Globus pallidus (tissue), 1 donor: ENCODE results near the gene CTNNA2.

Experiments used
- DNase-seq: peaks from one replicate; pipeline ENCODE4 v3.0.0-alpha.2; 2015; ENCODE audit warnings: low spot score

Gene CTNNA2

GRCh38 chr2:80395251-80395650, 882.4 kb downstream of the CTNNA2 start:
- DNase-seq, result no peak

GRCh38 chr2:80396276-80396675, 883.4 kb downstream of the CTNNA2 start:
- DNase-seq, result peak; percentile 19

GRCh38 chr2:80403081-80403480, 890.2 kb downstream of the CTNNA2 start:
- no peak for DNase-seq

DNA sequence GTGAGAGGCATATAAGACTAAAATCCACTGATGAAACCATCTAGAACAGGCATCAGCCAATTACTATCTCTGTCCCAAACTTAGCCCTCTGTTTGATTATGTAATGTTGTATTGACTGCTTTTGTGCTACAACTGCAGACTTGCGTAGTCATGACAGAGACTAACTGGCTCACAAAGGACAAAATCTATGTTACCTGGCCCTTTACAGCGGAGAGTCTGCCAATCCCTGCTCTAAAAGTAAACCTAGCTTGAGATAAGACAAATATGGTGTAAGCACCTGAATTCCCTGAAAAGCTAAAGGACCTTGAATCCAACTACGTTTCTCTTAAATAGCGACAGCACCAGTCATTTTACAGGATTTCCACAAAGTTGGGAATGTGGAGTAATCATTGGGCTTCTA, 894.5 kb downstream of the CTNNA2 start:
- no peak for DNase-seq

GRCh38 chr2:80410346-80410745, 897.5 kb downstream of the CTNNA2 start:
- DNase-seq, result no peak

DNA sequence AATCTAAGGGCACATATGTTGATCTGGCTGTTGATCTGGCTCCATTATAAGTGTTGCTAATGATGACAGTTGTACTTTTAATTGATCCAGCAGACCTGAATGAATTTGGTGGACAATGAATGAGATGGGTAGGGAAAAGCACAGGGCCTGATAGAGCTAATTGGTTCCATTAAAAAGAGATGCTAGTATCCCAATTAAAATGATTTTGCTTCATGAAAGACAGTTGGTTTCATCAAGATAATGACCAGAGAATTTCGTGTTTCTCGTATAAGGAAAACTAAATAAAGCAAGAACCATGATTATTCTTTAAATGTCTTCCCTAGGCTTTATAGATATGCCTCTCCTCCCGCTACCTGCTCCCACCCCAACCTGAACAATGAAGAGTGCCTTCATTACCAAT, 900.3 kb downstream of the CTNNA2 start:
- DNase-seq, result no peak

GRCh38 chr2:80417737-80418136, 904.9 kb downstream of the CTNNA2 start:
- no peak for DNase-seq

DNA sequence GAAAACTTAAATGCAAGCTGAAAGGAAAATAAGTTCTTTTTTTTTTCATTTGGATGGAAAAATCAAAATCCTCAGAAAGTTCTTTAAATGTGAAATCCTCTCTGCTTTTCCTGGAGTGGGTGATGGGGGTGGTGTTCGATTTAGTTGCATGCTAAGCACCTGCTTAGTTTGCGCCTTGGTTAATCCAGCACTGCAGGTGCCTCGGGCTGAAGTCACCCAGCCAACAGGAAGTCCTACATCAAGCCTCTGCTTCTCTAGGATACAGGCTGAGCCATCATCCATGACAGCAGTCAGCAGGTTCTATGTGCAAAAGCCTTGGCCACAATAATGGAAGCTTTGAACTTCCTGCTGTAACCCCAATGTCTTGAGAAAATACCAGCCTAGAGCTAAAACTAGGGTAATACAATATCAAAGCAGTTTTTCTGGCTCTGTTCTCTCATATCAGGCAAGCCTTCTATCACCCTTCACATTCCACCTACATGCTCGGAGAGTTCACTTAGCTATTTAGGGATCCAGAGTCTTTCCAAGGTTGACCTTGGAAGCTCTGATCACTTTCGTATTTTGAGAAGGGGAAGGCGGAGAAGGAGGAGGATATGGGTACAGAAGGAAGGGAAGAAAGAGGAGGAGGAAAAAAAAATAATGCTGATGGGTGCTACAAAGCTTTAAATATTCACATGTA, 907.8 kb downstream of the CTNNA2 start:
- no peak for DNase-seq

GRCh38 chr2:80429251-80429650, 916.4 kb downstream of the CTNNA2 start:
- no peak for DNase-seq

DNA sequence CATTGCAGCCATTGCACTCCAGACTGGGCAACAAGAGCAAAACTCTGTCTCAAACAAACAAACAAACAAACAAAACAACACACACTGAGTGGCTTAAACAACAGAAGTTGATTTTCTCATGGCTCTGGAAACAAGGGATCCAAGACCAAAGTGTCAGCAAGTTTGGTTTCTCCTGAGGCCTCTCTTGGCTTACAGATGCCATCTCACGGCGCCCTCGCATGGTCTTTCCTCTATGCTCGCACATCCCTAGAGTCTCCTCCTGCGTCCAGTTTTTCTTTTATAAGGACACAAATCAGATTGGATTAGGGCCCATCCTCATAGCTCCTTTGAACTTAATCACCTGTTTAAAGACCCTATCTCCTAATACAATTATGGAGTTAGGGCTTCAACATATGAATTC, 925.1 kb downstream of the CTNNA2 start:
- no peak for DNase-seq

DNA sequence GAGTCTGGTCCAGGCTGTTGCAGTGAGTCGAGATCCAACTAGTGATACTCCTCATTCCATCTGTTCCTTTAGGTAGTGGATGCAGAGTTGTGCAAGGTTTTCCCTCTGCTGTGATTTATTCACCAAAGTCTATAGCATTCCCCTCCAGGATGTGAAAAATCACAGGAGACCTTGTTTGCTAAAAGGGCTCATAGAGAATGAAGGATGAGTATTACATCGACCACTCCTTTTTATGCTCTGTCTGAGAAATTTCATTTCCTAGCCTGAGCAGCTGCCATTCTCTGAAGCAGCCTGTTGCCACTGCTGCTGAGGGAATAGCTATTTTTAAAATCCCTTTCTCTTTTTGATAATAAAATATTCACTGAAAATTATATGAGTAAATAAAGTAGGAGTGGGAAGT, 925.8 kb downstream of the CTNNA2 start:
- no peak for DNase-seq

DNA sequence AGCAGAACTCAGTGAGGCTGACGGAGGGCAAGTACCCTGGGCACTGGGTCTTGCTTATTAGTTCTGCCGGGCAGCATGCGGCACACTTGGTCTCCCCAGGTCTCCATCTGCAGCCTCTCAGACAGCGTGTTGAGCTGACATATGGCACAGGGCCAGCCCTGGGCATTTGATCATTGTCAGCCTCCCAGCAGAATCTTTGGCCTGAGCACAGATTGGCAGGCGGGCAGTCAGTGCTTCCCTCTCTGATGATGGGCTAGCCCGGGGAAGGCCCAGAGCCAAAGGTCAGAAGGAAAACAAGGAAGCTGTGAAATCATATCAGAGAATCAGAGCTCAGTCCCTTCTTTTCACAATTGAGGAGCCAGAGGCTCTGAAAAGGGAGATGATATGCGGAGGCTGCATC, 941.8 kb downstream of the CTNNA2 start:
- DNase-seq, result peak; percentile 91

DNA sequence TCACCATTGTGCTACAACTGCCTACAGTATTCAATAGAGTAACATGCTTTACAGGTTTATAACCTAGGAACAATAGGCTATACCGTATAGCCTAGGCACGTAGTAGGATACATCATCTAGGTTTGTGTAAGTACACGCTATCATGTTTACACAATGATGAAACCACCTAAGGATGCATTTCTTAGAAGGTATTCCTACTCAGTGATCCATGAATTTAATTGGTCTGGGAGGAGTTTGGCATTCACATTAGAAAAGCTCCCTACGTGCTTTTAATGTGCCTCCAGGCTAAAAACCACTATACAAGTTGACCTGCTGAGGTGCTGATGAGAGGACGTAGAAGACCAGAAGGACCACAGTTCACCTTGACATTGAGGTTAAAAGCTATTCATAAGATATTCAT, 946.2 kb downstream of the CTNNA2 start:
- no peak for DNase-seq

DNA sequence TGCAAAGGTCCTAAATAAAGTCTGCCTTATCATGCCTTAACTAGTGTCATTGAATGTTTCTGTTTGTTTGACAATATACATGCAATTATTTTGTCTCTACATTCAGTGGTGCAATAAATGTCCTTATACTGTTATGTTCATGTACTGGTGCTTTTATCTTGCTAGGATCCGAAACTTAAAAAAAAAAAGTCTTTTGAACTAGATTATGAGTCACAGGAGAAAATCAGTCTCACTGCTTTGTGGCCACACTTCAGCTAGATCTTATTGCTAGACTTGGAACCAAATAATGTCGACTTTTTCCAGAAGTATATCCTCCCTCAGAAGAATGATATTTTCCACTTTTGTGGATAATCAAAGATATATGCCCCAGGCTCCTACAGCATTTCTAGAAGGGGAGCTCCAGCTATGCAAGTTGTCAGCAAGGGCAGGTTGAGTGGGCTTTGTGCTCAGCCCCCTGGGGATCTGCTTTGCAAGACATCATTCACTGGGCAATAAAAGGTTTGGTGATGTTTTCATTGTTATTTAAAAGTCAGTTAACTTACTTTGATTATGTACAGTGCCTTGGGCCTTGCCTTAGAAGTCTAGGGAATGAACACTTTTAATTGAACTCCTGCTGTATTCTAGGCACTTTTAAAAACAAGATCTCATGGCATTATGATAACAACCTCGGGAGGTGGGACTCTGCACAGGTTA, 948.8 kb downstream of the CTNNA2 start:
- DNase-seq, result no peak

GRCh38 chr2:80462654-80463053, 949.8 kb downstream of the CTNNA2 start:
- DNase-seq, result no peak

GRCh38 chr2:80464275-80464674, 951.4 kb downstream of the CTNNA2 start:
- DNase-seq, result no peak

DNA sequence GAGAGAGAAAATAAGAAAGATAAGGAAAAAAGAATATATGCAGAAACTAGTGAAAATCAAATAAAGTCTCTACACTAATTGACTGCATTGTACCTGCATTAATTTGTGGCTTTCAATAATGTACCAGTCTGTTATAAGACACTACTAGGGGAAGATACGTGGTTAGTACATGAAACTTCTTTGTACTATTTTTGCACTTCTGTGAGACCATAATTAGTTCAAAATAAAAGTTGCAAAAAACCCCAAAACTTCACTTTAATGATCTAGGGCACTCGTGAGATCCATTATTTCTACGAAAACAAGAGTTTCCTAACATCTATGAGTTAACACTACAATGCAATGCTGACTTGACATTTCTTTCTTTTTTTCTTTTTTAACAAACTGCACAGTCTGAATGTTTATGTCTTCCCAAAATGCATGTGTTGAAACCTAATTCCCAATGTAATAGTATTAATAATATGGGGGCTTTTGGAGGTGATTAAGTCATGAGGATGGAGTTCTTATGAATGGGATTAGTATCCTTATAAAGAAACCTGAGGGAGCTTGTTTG, 954.5 kb downstream of the CTNNA2 start:
- DNase-seq, result no peak

DNA sequence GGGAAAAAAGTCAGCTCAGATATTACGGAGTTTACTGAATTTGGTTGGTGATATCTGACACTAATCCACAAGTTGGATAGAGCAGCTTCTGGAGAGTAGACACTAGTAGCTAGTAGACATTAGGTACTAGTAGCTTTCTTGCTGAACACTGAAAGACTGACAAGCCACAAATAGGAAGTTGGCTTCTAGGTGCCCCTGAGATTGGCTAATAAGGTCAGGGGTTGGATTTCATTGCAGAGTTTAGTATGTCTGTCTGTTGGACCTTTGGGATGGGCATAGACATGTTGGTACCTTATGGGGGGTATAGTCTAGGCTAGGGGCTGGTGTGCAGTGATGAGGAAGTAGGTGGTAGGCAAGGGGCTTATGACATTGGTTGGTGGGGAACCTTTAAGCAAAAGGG, 956.6 kb downstream of the CTNNA2 start:
- DNase-seq, result no peak

DNA sequence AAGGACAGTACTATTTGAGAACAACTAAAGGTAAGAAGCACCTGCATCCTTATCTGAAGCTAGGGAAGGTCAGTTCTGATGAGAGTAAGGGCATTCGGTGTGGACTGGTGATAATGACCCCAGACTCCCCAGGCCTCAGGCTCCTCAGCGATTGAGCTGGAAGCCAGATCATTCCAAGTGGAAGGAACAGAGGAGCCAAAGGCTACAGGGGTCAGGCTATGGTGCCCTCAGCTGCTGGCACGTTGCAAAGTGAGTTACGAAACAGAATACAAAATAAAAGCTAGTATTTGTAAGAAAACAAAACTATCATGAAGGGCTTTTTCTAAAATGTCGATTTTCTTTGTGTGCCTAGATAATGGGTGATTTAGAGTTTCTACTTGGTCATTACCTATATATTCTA, 960.2 kb downstream of the CTNNA2 start:
- DNase-seq, result no peak

DNA sequence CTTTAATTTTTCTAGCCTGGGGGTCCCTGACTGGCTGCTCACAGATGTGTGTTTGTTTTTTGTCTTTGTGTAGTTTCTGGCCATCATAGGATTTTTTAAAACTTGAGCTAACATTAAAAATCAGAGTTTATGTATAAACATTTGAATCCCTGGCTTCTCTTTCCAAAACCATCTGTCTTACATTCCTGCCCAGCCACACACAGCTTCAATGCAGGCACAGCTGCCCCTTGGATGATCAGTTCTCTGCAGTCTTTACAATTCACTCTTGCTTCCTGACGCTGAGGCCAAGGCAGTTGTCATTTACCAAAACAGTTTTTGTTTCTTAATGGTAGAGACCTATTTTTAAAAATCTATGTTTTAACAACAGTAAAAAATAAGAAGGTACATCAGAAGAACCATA, 960.9 kb downstream of the CTNNA2 start:
- no peak for DNase-seq

DNA sequence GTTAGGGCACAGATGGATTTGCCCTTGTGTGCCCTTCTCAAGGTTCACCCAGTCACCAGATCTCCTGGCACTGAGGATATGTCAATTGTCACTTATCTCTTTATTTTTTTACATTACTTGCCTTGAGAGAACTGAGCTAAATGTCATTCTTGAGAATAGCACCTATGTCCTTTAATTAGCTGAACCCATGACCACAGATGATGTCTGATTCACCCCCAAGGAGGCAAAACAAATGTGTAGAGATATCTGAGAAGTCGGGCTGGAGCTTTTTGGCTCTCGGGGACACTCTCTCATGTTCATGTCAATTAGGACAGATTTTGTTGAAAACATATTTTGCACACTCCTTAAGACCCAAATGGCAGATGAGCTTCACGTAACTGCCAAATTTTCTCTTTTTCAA, 963.1 kb downstream of the CTNNA2 start:
- no peak for DNase-seq

DNA sequence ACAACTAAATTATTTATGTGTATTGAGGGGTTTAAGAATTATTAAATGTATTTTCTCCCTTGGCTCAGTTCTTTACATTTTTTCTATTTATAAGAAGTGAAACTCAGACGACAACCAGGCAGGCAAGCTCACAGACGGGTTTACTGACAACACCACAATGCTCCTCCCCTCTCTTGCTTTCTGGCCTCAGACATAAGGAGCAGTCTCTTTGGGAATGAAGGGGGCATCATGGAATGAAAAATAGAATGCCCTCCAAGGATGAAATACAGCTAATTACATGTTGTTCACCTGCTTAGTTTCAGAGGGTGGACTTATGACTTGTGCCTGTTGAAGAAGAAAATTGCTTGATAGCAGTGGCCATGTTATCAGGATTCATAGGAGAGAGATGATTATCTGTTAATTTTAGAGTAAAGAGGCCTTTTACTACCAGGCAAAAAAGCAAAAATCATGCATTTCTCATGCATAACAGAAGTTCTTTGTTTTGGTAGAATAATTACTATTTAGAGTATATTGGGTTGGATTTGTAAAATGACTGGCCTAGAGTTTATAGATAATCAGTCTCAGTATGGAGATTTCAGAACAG, 963.8 kb downstream of the CTNNA2 start:
- no peak for DNase-seq

DNA sequence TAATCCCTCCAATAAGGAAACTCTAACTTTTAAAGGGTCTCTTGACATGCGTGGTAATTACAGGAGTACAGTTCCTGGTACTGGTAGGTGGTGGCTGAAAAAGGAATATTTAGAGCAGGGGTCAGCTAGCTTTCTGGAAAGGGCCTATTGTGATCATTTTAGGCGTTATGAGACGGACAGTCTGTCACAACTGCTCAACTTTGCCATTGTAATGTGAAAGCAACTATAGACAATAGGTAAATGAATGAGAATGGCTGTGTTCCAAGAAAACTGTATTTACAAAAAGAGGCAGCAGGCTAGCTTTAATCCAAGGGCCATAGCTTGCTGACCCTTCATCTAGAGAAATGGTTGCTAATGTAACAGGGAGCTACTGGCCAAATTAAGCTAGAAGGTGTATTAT, 969.4 kb downstream of the CTNNA2 start:
- no peak for DNase-seq
